ENCODE results near the gene NT5C2. TPM values are rescaled to one million over a fixed set of nuclear protein-coding genes. Genes with fewer than 3 reads are reported as not detected.
"Not testable (repeated sequence)": the region's sequence is repeated elsewhere in the genome, so short reads cannot be mapped to it uniquely, and the experiment has no call there.

NT5C2 gene
- total RNA-seq, result 77.2 and 78.3 TPM in 2 replicates

DNA sequence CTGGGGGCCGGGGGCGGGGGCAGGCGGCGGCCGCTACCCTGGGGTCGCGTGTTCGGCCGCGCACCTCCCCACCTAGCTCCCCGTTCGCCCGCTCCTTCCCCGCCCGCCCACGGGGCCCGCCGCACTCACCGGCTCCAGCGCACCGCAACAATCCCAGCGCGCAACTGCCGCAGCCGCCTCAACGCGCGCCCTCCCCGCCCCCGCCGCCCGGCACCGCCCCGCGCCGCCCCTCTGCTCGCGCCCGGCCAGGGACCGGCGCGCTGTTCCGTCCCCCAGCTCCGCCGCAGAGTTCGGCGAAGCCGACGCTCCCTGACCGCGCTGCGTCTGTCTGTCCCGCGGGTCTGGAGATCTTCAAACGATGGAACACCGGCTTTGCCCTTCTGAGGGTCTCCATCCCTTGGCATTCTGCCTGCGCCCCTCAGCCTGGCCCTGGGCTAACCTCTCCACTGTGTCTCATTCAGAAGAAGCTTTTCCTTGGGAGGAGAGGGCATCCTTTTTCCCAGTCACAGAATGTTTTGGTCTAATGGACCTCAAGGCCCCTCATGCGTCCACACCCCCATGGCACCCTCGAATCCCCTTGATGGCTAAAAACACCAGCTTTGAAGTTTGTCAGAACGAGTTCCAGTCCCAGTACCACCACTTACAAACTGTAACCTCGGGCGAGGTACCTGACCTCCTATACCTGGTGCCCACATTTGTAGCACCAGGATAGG lies at the start of gene NT5C2:
NT5C2 (minus strand) TSS at position 166 of the 713 bp plus-strand sequence. CDS start 18,314 bp downstream, outside the sequence.
- intact Hi-C loops (cut with micrococcal nuclease), result loop anchor here (1.0 to 10.0 kb wide), 10 partner anchors 51 to 1038 kb away; partner anchors contain the start of genes ACTR1A, BORCS7, CUEDC2 and NOLC1

DNA sequence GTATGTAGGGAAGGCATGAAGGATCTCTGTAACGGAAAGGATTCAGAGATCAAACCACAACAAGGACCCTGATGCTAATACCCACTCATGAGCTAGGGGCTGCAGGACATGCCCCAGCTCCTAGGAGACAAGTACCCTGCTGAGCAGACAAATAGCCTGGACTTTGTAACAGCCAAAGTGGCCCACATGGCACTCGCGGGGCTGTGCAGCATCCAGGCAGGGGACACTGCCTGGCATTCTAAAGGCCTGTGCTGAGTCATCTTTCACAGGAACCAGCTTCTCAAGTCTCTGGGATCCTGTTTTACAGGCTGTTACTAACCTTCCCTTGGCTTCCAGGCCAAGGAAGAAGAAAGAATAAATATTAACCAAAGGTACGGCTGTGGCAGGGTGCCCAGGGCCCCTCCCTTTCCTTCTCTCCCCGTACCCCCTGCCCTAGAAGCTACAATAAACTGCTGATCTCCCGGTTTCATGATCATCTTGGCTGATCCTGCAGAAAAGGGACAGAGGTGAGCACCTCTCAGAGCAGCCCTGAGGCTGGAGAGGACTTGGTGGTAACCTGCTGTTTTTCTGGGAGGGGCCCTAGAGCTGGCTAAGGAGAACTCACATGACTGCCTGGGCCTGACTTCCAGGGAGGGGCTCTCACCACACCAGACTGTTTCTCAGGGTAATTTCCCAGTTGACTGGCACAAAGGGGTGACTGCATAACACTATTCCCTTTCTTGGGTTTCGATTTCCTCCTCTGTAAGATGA lies 48.4 kb upstream of the NT5C2 start:
- intact Hi-C loops (cut with micrococcal nuclease), result no loop called here

GRCh38 chr10:103238506-103239252 lies 45.6 kb upstream of the NT5C2 start:
- intact Hi-C loops (cut with micrococcal nuclease), result no loop called here

- intact Hi-C loops (cut with micrococcal nuclease), result no loop called here
These were observed 42.7 kb upstream of the NT5C2 start for GRCh38 chr10:103235775-103236174.

DNA sequence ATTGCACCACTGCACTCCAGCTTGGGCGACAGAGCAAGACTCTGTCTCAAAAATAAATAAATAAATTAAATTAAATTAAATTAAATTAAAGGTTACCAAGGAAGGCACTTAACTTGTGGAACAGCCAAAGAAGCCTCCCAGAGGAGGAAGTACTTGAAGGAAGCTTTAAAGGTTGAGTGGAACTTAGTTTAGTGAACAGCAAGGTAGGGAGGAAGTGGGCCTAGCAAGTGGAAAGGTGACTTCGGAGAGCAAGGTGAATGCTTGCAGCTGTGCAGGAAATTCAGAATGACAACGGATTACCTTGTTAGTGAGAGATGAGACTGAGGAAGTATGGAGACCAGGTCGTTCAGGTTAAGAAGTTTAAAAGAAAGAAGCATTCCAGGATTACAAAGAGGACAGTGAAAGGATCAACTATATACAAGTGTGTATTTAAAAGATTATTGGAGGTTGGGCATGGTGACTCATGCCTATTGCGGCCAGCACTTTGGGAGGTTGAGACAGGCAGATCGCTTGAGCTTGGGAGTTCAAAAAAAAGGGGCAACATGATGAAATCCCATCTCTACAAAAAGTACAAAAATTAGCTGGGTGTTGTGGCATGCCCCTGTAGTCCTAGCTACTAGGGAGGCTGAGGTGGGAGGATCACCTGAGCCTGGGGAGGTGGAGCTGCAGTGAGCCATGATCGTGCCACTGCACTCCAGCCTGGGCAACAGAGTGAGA lies 39.9 kb upstream of the NT5C2 start:
- intact Hi-C loops (cut with micrococcal nuclease), result no loop called here

DNA sequence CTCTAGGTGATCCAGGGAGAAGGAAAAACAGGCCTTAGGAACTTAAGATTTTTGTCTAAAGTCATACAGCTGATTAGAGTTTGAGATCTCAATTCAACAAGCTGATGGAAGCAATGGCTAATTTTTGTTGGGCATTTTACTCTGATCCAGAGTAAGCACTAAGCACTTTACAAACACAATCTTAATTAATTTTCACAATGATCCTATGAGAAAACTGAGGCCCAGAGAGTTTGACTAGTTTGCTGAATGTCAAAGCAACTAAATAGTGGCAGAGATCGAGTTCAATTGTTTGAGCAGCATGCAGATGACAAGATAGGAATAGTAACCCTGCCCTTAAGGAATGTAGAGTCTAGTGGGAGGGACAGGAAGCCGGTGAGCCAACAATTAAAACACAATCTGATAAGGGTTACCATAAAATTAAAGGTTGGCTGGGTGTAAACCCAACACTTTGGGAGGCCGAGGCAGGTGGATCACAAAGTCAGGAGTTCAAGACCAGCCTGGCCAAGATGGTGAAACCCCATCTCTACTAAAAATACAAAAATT lies 39.1 kb upstream of the NT5C2 start:
- intact Hi-C loops (cut with micrococcal nuclease), result no loop called here

DNA sequence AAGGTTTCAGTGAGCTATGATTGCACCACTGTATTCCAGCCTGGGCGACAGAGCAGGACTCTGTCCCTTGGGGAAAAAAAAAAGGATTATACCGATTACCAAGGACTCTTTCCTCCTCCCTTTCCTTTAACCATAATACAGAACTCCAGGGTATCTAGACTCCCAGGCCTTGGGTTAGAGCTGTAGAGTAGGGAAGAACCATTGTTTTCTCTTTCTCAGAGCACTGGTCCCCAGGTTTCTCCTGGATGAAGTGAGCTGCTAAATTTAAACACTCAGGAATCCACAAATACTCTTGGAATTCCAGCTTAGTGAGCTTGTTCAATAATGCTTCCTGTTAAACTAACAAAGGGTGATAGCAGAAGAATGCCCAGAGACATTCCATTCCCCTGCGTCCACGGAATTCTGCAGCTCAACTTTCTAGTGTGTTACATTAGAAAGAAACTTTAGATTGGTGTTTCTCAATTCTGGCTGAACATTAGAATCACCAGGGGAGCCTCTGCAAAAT lies 38.0 kb upstream of the NT5C2 start:
- intact Hi-C loops (cut with micrococcal nuclease), result no loop called here

GRCh38 chr10:103227416-103227815 lies 34.3 kb upstream of the NT5C2 start:
- intact Hi-C loops (cut with micrococcal nuclease), result no loop called here

DNA sequence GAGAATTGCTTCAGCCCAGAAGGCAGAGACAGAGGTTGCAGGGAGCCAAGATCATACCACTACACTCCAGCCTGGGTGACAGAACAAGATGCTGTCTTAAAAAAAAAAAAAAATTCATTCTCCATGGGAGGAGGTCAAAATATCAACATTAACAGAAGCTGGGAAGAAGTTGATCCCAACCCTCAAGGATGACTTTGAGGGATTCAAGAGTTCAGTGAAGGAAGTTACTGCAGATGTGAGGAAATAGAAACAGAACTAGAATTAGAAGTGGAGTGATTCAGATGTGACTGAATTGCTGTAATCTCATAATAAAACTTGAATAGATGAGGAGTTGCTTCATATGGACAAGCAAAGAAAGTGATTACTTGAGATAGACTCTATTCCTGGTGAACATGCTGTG lies 32.9 kb upstream of the NT5C2 start:
- intact Hi-C loops (cut with micrococcal nuclease), result no loop called here

- intact Hi-C loops (cut with micrococcal nuclease), result not testable (repeated sequence)
These were observed 31.6 kb upstream of the NT5C2 start for GRCh38 chr10:103224721-103225120.

DNA sequence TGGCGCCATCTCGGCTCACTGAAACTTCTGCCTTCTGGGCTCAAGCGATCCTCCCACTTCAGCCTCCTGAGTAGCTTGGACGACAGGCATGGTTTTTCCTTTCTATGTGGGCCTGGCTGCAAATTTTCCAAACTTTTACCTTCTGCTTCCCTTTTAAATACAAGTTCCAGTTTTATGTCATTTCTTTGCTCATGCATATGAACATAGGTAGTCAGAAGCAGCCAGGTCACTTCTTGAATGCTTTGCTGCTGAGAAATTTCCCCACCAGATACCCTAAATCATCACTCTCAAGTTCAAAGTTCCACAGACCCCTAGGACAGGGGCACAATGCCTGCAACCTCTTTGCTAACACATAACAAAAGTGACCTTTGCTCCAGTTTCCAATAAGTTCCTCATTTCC lies 31.1 kb upstream of the NT5C2 start:
- intact Hi-C loops (cut with micrococcal nuclease), result no loop called here

DNA sequence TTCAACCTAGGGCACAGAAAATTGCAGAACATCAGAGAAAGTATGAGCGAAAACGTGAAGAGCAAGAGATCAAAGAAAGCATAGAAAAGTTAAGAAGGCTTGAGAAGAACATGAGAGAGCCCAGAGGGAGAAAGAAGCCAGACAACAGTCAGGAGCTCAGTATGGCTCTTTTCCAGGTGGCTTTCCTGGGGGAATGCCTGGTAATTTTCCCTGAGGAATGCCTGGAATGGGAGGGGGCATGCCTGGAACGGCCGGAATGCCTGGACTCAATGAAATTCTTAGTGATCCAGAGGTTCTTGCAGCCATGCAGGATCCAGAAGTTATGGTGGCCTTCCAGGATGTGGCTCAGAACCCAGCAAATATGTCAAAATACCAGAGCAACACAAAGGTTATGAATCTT lies 23.3 kb upstream of the NT5C2 start:
- intact Hi-C loops (cut with micrococcal nuclease), result not testable (repeated sequence)

GRCh38 chr10:103215601-103216000 lies 22.5 kb upstream of the NT5C2 start:
- intact Hi-C loops (cut with micrococcal nuclease), result no loop called here

- intact Hi-C loops (cut with micrococcal nuclease), result not testable (repeated sequence)
These were observed 17.2 kb upstream of the NT5C2 start for GRCh38 chr10:103210262-103210661.

DNA sequence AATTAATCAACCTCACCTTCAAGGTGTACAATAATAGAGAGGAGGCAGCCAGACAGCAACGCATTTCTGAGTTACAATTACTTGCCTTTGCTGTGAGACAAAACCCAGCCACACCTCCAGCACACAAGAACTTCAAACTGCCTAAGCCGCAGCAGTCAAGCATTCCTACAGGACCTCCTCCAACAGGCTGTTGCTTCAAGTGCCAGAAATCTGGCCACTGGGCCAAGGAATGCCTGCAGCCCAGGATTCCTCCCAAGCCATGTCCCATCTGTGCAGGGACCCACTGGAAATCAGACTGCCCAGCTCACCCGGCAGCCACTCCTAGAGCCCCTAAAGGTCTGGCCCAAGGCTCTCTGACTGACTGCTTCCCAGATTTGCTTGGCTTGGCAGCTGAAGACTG lies 14.6 kb upstream of the NT5C2 start:
- intact Hi-C loops (cut with micrococcal nuclease), result not testable (repeated sequence)

GRCh38 chr10:103207141-103207540 lies 14.1 kb upstream of the NT5C2 start:
- intact Hi-C loops (cut with micrococcal nuclease), result no loop called here

DNA sequence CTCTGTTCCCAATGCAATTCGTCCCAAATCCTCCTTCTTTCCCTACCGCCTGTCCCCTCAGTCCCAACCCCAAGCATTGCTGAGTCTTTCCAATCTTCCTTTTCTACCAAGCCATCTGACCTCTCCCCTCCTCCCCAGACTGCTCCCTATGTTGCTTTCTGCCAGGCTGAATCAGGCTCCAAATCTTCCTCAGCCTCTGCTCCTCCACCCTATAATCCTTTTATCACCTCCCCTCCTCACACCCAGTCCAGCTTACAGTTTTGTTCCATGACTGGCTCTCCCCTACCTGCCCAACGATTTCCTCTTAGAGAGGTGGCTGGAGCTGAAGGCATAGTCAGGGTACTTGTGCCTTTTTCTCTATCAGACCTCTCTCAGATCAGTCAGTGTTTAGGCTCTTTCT lies 13.6 kb upstream of the NT5C2 start:
- intact Hi-C loops (cut with micrococcal nuclease), result not testable (repeated sequence)

- intact Hi-C loops (cut with micrococcal nuclease), result not testable (repeated sequence)
These were observed 12.3 kb upstream of the NT5C2 start for GRCh38 chr10:103205401-103205800.

DNA sequence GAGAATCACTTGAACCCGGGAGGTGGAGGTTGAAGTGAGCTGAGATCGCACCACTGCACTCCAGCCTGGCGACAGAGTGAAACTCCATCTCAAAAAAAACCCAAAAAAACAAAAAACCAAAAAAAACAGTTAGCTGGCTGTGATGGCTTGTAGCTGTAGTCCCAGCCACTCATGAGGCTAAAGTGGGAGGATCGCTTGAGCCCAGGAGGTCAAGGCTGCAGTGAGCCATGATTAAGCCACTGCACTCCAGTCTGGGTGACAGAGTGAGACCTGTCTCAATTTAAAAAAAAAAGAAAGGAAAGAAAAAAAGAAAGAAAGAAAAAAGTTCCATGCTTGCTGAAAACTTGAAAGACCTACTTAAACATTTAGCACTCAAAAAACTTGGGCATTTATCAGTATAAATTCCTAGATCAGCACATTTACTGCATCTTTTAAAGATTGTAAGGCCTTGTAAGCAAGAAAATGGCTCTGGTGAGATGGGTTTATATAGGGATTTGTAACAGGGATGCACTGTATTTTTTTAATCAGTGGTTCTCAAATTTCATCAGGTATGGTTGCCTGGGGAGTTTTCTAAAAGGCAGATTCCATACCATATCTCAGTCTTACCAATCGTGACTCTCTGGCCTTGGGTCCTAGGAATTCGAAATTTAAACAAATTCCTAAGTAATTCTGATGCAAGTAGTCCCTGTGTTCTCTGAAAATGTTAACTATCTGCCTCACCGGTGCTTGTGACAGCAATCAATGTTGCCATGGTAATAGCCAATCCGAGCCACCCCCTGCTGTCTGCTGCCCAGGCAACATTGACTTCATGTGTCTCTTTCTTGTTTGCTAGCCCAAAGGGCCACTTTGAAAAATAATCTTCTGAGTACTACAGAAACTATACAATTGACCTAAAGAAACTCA lies 11.5 kb upstream of the NT5C2 start:
- intact Hi-C loops (cut with micrococcal nuclease), result no loop called here

DNA sequence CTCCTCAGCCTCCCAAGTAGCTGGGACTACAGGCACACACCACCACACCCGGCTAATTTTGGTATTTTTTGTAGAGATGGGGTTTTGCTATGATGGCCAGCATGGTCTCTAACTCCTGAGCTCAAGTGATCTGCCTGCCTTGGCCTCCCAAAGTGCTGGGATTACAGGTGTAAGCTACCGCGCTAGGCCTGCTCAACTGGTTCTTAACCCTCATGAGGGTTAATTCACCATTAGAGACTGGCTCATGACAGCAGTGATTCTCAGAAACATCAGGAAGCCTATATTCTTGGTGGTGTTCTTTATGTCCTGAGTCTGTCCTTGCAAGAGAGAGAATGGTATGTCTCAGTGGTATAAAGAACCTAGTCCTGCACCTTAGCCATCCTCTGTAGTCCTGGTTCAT lies 10.4 kb upstream of the NT5C2 start:
- intact Hi-C loops (cut with micrococcal nuclease), result no loop called here
